Activated T-cell treated with anti-CD3 and anti-CD28 coated beads, Interleukin-2, amount 50 U/mL, for 24 hours (primary cell): ENCODE measurements around the gene ABCC3.

ENCODE experiments used
- DNase-seq: peaks from one replicate; pipeline ENCODE4 v3.0.0-alpha.2; 2020
- H3K27ac Mint-ChIP-seq: 2 replicates; pipeline ENCODE4 v1.8.0; 2020; ENCODE audit warnings: mild to moderate bottlenecking, mixed read lengths
- H3K27me3 Mint-ChIP-seq: 2 replicates; pipeline ENCODE4 v1.8.0; 2020; ENCODE audit warnings: mixed read lengths
- H3K36me3 Mint-ChIP-seq: 2 replicates; pipeline ENCODE4 v1.8.0; 2020; ENCODE audit warnings: low read depth, mixed read lengths
- H3K4me1 Mint-ChIP-seq: 2 replicates; pipeline ENCODE4 v1.8.0; 2020; ENCODE audit warnings: low read depth, mixed read lengths
- H3K4me3 Mint-ChIP-seq: 2 replicates; pipeline ENCODE4 v1.8.0; 2020; ENCODE audit warnings: mild to moderate bottlenecking, moderate library complexity, mixed read lengths
- H3K9me3 Mint-ChIP-seq: 2 replicates; pipeline ENCODE4 v1.8.0; 2020; ENCODE audit warnings: mixed read lengths

ABCC3 gene

DNA sequence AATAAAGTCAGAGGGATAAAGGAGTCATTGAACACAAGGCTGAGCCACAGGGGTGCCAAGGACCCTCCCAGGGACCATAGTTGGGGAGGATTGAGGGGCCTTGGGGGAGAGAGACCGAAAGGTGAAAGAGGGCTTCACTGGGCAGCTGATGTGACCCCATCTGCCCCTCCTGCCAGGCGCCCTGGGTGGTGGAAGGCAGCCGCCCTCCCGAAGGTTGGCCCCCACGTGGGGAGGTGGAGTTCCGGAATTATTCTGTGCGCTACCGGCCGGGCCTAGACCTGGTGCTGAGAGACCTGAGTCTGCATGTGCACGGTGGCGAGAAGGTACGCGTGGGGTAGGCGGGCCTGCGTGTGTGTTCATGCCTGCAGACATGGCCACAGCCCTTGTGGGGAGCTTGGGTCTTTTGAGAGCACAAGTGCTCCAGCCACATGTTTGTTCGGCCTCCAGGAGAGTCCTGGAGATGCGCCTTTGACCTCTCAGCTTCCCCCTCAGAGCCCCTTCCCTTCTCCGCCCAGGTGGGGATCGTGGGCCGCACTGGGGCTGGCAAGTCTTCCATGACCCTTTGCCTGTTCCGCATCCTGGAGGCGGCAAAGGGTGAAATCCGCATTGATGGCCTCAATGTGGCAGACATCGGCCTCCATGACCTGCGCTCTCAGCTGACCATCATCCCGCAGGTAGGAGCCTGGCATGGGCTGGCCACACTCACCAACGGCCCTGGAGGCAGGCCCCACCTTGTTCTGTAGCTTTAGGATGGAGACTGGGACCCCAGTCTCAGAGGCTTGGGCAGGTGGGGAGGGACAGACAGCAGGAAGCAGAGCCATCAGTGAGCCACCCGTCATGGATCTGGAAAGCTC is 49.0 kb downstream of the ABCC3 start:
- Mint-ChIP-seq H3K36me3 (no peaks in the 10 kb centered on the region), H3K4me3 (no peak overlapping the region), H3K27me3 (peaks cover 19% of the 10 kb centered on the region), H3K27ac (no peak overlapping the region), H3K9me3 (no peaks in the 10 kb centered on the region), H3K4me1 (peaks cover 4% of the 10 kb centered on the region)
- no peak for DNase-seq

DNA sequence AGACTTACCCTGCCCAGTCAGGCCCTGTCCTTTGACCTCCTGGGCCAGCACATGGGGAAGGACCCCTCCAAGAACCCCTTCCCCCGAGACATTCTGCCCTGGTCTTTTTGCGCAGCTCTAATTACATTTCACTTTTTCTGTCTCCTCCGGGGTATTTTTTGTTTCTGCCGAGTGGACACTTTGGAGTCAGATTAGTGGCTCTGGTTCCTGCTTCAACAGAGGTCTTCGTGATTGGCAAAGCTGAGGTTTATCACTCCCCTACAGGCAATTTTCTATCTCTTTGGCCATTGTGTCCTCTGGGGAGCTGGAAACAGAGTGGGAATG is 49.6 kb downstream of the ABCC3 start:
- Mint-ChIP-seq H3K27ac (no peak overlapping the region), H3K36me3 (no peaks in the 10 kb centered on the region), H3K4me3 (no peak overlapping the region), H3K27me3 (peaks cover 15% of the 10 kb centered on the region), H3K9me3 (no peaks in the 10 kb centered on the region), H3K4me1 (peaks cover 4% of the 10 kb centered on the region)
- DNase-seq, result no peak

- no peaks in the 10 kb centered on the region for H3K9me3 Mint-ChIP-seq
- H3K36me3 Mint-ChIP-seq, result no peaks in the 10 kb centered on the region
- H3K27ac Mint-ChIP-seq, result no peak overlapping the region
- peaks cover 15% of the 10 kb centered on the region for H3K27me3 Mint-ChIP-seq
- H3K4me1 Mint-ChIP-seq, result peaks cover 4% of the 10 kb centered on the region
- no peak for DNase-seq
- no peak overlapping the region for H3K4me3 Mint-ChIP-seq
Observed at GRCh38 chr17:50684612-50685333, 50.1 kb downstream of the ABCC3 start.

GRCh38 chr17:50685334-50685665 is 50.6 kb downstream of the ABCC3 start:
- Mint-ChIP-seq H3K9me3 (no peaks in the 10 kb centered on the region), H3K4me3 (no peak overlapping the region)
- no peak for DNase-seq

DNA sequence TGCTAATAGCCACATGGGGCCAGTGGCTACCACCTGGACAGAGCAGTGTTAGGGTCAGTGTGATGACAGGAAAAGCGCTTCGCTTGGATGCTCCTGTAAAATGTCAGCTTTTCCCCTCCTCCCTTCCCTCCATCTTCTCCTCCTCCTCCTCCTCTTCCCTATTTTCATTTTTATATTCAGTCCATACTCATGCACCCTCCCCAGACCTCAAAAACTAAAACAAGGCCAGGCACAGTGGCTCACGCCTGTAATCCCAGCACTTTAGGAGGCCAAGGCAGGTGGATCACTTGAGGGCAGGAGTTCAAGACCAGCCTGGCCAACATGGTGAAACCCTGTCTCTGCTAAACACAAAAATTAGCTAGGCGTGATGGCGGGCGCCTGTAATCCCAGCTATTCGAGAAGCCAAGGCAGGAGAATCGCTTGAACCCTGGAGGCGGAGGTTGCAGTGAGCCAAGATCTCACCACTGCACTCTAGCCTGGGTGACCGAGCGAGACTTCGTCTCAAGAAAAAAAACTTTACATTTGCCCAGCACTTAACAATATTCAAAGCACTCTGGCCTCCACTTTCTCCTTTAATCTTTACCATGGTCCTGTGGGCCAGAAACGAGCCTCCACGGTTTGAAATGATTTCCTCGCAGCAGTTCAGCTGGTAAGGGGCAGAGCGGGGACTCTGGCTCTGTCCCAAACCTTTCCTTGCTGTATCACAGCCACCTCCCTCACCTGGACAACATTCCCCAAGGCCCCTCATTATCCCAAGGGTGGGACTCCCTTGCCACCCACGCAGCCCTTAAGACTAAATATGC is 51.2 kb downstream of the ABCC3 start:
- Mint-ChIP-seq H3K9me3 (no peaks in the 10 kb centered on the region), H3K27me3 (peaks cover 7% of the 10 kb centered on the region), H3K4me1 (peaks cover 4% of the 10 kb centered on the region), H3K27ac (no peak overlapping the region), H3K36me3 (no peaks in the 10 kb centered on the region), H3K4me3 (no peak overlapping the region)
- no peak for DNase-seq

More at GRCh38 chr17:50685334-50685665, 50.6 kb downstream of the ABCC3 start:
- H3K4me1 Mint-ChIP-seq, result peaks cover 4% of the 10 kb centered on the region
- peaks cover 11% of the 10 kb centered on the region for H3K27me3 Mint-ChIP-seq
- no peak overlapping the region for H3K27ac Mint-ChIP-seq
- no peaks in the 10 kb centered on the region for H3K36me3 Mint-ChIP-seq

DNA sequence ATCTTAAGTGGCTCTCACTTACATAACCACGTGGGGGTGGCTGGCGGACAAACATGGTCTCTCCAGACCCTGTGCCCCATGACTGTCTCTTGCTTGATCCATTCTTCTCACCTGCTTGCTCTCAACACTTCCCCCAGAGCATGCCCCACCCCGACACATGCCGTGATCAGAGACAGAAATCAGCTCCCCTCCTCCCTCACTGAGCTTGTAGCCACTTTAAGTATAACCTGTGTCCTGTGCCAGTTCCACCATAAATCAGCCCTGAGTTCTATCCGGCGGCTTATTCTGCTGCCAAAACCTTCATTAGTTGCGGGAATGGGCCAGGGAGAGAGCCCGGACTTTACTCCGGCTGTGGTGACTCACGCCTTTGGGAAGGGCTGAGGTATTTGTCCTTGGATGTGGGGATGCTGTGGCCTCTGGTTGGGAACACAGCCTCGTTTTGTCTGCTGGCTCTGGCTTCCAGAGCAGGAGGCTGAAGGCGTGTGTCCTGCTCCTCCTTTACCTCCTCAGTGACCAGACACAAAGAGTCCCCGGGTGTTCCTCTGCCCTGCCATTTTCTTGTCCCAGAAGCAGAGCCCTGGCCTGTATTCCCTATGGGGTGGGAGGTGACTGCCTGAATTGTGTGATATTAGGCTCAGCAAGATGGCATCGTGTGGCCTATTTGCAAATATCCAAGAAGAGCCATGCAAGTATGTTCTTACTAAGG is 52.0 kb downstream of the ABCC3 start:
- no peak overlapping the region for H3K27ac Mint-ChIP-seq
- no peaks in the 10 kb centered on the region for H3K36me3 Mint-ChIP-seq
- no peaks in the 10 kb centered on the region for H3K4me1 Mint-ChIP-seq
- no peak for DNase-seq
- no peak overlapping the region for H3K4me3 Mint-ChIP-seq
- H3K9me3 Mint-ChIP-seq, result no peaks in the 10 kb centered on the region
- H3K27me3 Mint-ChIP-seq, result peaks cover under 1% of the 10 kb centered on the region

DNA sequence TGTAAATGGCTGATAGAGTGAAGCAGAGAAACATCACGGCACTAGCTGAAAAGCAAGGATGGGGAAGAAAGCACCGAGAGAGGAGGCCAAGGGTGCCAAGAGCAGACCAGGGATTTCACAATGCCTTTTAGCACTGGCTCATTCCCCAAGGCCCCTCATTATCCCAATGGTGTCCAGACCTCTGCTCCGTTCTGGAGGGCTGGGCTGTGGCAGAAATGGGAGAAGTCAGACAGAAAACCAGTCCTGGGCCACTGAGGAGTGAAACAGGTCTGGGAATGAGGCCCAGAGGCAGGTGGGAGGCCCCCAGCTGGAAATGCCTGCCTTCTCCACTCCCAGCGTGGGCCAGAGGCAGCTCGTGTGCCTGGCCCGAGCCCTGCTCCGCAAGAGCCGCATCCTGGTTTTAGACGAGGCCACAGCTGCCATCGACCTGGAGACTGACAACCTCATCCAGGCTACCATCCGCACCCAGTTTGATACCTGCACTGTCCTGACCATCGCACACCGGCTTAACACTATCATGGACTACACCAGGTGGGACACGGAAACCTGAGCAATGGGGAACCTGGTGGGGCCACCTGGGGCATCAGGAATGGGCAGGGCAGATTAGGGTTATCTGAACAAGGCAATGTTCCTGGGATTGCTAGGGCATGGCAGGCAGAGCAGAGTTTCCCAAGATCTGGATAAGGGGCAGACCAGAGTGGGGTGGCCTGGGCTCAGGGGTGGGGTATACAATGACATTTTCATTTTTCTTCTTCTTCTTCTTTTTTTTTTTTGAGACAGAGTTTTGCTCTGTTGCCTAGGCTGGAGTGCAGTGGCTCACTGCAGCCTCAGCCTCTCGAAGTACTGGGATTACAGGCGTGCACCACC is 52.8 kb downstream of the ABCC3 start:
- Mint-ChIP-seq H3K4me1 (no peaks in the 10 kb centered on the region), H3K4me3 (no peak overlapping the region), H3K9me3 (no peaks in the 10 kb centered on the region), H3K27ac (no peak overlapping the region), H3K36me3 (peaks cover 5% of the 10 kb centered on the region), H3K27me3 (no peaks in the 10 kb centered on the region)
- DNase-seq, result no peak

GRCh38 chr17:50688245-50688644 is 53.6 kb downstream of the ABCC3 start:
- H3K36me3 Mint-ChIP-seq, result peaks cover 14% of the 10 kb centered on the region
- H3K27me3 Mint-ChIP-seq, result no peaks in the 10 kb centered on the region
- no peak overlapping the region for H3K4me3 Mint-ChIP-seq
- no peak for DNase-seq
- H3K4me1 Mint-ChIP-seq, result no peaks in the 10 kb centered on the region
- H3K27ac Mint-ChIP-seq, result no peak overlapping the region
- H3K9me3 Mint-ChIP-seq, result no peaks in the 10 kb centered on the region

GRCh38 chr17:50689251-50689650 is 54.6 kb downstream of the ABCC3 start:
- DNase-seq, result no peak
- Mint-ChIP-seq H3K4me3 (no peak overlapping the region), H3K9me3 (no peaks in the 10 kb centered on the region), H3K27me3 (no peaks in the 10 kb centered on the region), H3K36me3 (peaks cover 22% of the 10 kb centered on the region), H3K27ac (peak overlapping the region; percentile 3), H3K4me1 (no peaks in the 10 kb centered on the region)

DNA sequence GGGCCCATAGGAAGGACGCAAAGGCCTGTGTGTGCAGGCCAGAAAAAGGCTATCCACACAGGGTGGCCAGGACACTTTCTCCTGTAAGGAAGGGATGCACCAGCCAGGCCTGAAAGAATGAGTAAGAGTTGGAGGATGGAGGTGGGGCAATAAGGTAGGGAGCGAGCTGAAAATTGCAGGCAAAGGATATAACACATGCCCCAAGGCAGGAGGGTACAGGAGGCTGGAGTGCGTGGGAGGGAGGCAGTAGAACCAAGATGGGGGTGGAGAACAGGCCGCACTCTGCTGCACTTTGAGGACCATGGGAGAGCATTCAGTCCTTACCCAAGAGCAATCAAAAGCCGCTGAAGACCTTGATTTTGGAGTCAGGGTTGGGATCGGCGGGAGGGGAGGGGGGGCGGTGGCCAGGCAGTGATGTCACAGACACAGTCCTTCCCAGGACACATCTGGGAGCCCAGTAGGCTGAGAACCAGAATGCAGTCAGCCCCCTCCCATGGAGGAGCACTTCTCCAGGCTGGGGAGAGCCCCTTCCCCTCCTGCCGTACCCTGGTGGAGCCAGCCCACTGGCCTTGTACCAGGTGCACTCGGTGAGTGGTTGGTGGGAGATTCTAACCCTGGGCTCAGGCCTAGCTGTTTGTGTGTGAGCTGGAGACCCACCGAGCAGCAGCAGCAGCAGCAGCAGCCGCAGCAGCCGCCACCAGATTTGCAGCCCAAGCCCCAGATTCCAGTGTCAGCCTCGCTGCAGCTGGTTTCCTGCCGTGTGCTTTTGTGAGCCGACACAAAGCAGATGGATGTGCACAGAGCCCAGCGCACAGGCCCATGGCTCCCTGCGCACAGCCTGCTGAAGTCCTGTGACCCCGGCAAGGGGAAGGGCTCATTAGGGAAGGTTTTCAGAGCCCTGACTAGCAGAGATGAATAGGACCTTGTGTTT is 55.5 kb downstream of the ABCC3 start:
- H3K9me3 Mint-ChIP-seq, result no peaks in the 10 kb centered on the region
- no peak overlapping the region for H3K27ac Mint-ChIP-seq
- H3K27me3 Mint-ChIP-seq, result no peaks in the 10 kb centered on the region
- H3K36me3 Mint-ChIP-seq, result peaks cover 32% of the 10 kb centered on the region
- no peak overlapping the region for H3K4me3 Mint-ChIP-seq
- no peak for DNase-seq
- no peaks in the 10 kb centered on the region for H3K4me1 Mint-ChIP-seq

DNA sequence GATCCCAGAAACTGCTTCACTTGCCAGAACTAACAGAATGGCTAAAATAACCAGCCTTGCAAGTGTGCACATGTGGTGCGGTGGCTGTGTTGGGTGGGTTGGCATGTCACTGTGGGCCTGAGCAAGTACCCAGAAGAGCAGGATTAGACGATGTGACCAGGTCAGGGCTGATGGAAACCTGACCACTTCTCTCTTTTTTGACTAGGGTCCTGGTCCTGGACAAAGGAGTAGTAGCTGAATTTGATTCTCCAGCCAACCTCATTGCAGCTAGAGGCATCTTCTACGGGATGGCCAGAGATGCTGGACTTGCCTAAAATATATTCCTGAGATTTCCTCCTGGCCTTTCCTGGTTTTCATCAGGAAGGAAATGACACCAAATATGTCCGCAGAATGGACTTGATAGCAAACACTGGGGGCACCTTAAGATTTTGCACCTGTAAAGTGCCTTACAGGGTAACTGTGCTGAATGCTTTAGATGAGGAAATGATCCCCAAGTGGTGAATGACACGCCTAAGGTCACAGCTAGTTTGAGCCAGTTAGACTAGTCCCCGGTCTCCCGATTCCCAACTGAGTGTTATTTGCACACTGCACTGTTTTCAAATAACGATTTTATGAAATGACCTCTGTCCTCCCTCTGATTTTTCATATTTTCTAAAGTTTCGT is 56.3 kb downstream of the ABCC3 start:
- H3K27ac Mint-ChIP-seq, result no peak overlapping the region
- H3K4me3 Mint-ChIP-seq, result no peak overlapping the region
- H3K9me3 Mint-ChIP-seq, result no peaks in the 10 kb centered on the region
- H3K36me3 Mint-ChIP-seq, result peaks cover 40% of the 10 kb centered on the region
- H3K4me1 Mint-ChIP-seq, result no peaks in the 10 kb centered on the region
- no peaks in the 10 kb centered on the region for H3K27me3 Mint-ChIP-seq
- DNase-seq, result no peak

DNA sequence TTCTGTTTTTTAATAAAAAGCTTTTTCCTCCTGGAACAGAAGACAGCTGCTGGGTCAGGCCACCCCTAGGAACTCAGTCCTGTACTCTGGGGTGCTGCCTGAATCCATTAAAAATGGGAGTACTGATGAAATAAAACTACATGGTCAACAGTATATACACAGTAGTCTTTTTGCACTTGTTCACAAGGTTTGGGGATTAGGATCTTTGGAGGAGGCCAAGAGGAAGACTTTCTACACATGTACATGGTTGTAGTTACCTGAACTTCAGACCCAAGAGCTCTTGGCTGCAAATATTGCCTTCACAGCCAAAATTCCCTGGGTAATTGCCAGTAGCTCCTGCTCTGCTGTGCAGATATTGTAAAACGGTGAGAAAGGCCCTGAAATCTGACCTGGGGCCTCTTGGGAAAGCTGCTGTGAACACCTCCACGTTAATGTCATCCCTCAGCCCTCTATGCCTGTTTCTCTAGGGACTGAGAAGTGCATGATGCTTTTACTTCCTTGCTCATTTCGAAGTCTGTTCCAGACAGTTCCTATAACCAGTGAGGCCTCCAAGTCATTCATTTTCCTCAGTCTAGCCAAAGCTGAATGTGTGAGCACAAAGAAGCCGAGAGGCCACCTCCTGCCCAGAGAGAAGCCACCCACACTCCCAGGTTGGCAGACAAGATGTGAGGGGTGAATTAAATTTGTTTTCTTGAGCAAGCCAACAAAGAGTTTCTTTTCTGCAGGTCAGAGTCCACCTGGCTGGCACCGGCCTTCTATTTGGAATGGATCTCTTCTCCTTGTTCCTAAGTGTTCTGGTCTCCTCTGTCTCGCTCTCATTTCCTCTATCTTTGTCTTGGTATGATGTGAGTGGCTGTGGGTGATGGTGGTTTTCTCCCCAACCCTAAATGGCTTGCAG is 57.1 kb downstream of the ABCC3 start:
- Mint-ChIP-seq H3K27ac (peak overlapping the region; percentile 9), H3K27me3 (no peaks in the 10 kb centered on the region), H3K4me3 (no peak overlapping the region), H3K9me3 (no peaks in the 10 kb centered on the region), H3K4me1 (peaks cover under 1% of the 10 kb centered on the region), H3K36me3 (peaks cover 47% of the 10 kb centered on the region)
- DNase-seq, result no peak
